ENCODE measurements around the gene GCK. TPM values are rescaled to one million over a fixed set of nuclear protein-coding genes. Genes with fewer than 3 reads are reported as not detected.

GCK gene
- total RNA-seq, 1 experiment from 2014 or later, result not detected

- Mint-ChIP-seq H3K27me3 (ENCODE audit: unreplicated experiment) (peaks cover 92% of the 10 kb centered on the region), H3K4me1 (ENCODE audit: low read depth, unreplicated experiment) (no peaks in the 10 kb centered on the region), H3K27ac (ENCODE audit: unreplicated experiment) (no peak overlapping the region), H3K9me3 (ENCODE audit: low read depth, unreplicated experiment) (no peaks in the 10 kb centered on the region), H3K36me3 (ENCODE audit: insufficient read depth, unreplicated experiment) (peaks cover 4% of the 10 kb centered on the region), H3K4me3 (ENCODE audit: low read depth, unreplicated experiment) (no peak overlapping the region)
- DNase-seq, result no peak
- CTCF ChIA-PET, result no interaction called here
- no peak for TF ChIP-seq CTCF (IDR thresholded peaks at IDR 0.05; ENCODE audit: unreplicated experiment)
- BruUV-seq (replicated peaks), result no TSS peak
- intact Hi-C loops (cut with micrococcal nuclease; ENCODE audit: unreplicated experiment), result no loop called here
Measured at GRCh38 chr7:44227911-44228310, 38.7 kb upstream of the GCK start.

- no TSS peak for BruUV-seq (replicated peaks)
- Mint-ChIP-seq H3K27ac (ENCODE audit: unreplicated experiment) (no peak overlapping the region), H3K9me3 (ENCODE audit: low read depth, unreplicated experiment) (no peaks in the 10 kb centered on the region), H3K4me3 (ENCODE audit: low read depth, unreplicated experiment) (no peak overlapping the region), H3K4me1 (ENCODE audit: low read depth, unreplicated experiment) (no peaks in the 10 kb centered on the region), H3K36me3 (ENCODE audit: insufficient read depth, unreplicated experiment) (no peaks in the 10 kb centered on the region), H3K27me3 (ENCODE audit: unreplicated experiment) (peaks cover 91% of the 10 kb centered on the region)
- DNase-seq, result no peak
- TF ChIP-seq CTCF (IDR thresholded peaks at IDR 0.05; ENCODE audit: unreplicated experiment), result no peak
- CTCF ChIA-PET, result no interaction called here
- intact Hi-C loops (cut with micrococcal nuclease; ENCODE audit: unreplicated experiment), result no loop called here
Measured at GRCh38 chr7:44226396-44226753, 37.1 kb upstream of the GCK start.

- no peak for DNase-seq
- Mint-ChIP-seq H3K36me3 (ENCODE audit: insufficient read depth, unreplicated experiment) (no peaks in the 10 kb centered on the region), H3K4me3 (ENCODE audit: low read depth, unreplicated experiment) (no peak overlapping the region), H3K27me3 (ENCODE audit: unreplicated experiment) (peaks cover 85% of the 10 kb centered on the region), H3K9me3 (ENCODE audit: low read depth, unreplicated experiment) (no peaks in the 10 kb centered on the region), H3K27ac (ENCODE audit: unreplicated experiment) (no peak overlapping the region), H3K4me1 (ENCODE audit: low read depth, unreplicated experiment) (no peaks in the 10 kb centered on the region)
- CTCF ChIA-PET, result no interaction called here
- TF ChIP-seq CTCF (IDR thresholded peaks at IDR 0.05; ENCODE audit: unreplicated experiment), result no peak
- BruUV-seq (replicated peaks), result no TSS peak
- intact Hi-C loops (cut with micrococcal nuclease; ENCODE audit: unreplicated experiment), result no loop called here
Measured at GRCh38 chr7:44225566-44226395, 36.5 kb upstream of the GCK start.

GRCh38 chr7:44224974-44225565 lies 35.8 kb upstream of the GCK start:
- Mint-ChIP-seq H3K4me3 (ENCODE audit: low read depth, unreplicated experiment) (no peak overlapping the region), H3K27ac (ENCODE audit: unreplicated experiment) (no peak overlapping the region), H3K4me1 (ENCODE audit: low read depth, unreplicated experiment) (no peaks in the 10 kb centered on the region), H3K27me3 (ENCODE audit: unreplicated experiment) (peaks cover 78% of the 10 kb centered on the region), H3K36me3 (ENCODE audit: insufficient read depth, unreplicated experiment) (no peaks in the 10 kb centered on the region), H3K9me3 (ENCODE audit: low read depth, unreplicated experiment) (no peaks in the 10 kb centered on the region)
- intact Hi-C loops (cut with micrococcal nuclease; ENCODE audit: unreplicated experiment), result no loop called here
- TF ChIP-seq CTCF (IDR thresholded peaks at IDR 0.05; ENCODE audit: unreplicated experiment), result no peak
- BruUV-seq (replicated peaks), result no TSS peak
- CTCF ChIA-PET, result no interaction called here
- no peak for DNase-seq

Data from Calu3 (cell line).